HG03025 (cell line): ENCODE data around the gene AVPI1.
"Not testable (repeated sequence)": the region's sequence is repeated elsewhere in the genome, so short reads cannot be mapped to it uniquely, and the experiment has no call there.

Experiments
- ATAC-seq: cut with Tn5 transposase; IDR thresholded peaks from one replicate; pipeline ENCODE4 v1.9.1; 2021; ENCODE audit warnings: mild to moderate bottlenecking, moderate library complexity; ENCODE audit not compliant: unreplicated experiment, low FRiP score

AVPI1 gene

GRCh38 chr10:97684368-97684713 is 2.7 kb downstream of the AVPI1 start:
- ATAC-seq: not testable (repeated sequence)

- ATAC-seq: no peak
Observed at GRCh38 chr10:97683556-97684367, 3.3 kb downstream of the AVPI1 start.

- ATAC-seq: no peak
Observed at GRCh38 chr10:97682042-97682441, 5.0 kb downstream of the AVPI1 start.

GRCh38 chr10:97679594-97679993 is 7.4 kb downstream of the AVPI1 start:
- no peak for ATAC-seq

DNA sequence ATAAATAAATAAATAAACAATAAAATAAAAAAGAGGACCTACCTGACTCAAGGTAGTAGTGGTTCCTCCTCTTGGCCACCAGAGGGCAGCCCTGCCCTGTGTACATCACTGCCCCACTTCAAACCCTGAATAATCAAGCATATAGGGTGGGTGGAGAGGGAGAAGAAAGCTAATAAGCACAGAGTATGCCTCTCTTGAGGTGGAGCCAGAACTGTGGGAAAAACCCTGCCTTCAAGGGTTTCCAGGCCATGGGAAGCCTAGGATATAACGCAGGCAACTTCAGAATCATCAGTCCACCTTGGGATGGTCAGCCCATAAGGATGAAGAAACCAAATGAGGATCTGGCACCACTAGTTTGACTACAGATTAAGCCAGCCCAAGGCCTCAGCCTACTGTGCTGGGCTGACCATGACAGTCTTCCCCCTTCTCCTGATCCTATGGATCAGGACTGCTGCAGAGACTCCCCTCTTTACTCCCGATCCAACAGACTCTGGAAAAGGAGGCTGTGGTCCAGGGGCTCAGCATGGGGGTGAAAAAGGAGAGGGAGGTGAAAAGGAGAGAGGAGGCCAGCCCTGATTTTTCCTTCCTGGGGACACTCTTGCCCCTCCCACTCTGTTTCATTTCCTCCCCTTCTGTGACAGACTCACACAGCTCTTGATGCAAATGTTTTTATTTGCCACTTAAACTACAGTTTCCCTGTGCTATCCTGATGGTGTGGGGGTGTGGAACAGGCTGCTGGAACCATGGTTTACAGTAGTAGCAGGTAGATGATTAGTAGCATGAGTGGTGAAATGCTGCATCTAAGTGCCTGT is 10.1 kb downstream of the AVPI1 start:
- no peak for ATAC-seq

GRCh38 chr10:97675222-97675621 is 11.8 kb downstream of the AVPI1 start:
- no peak for ATAC-seq

GRCh38 chr10:97673736-97674525 is 13.1 kb downstream of the AVPI1 start:
- no peak for ATAC-seq

DNA sequence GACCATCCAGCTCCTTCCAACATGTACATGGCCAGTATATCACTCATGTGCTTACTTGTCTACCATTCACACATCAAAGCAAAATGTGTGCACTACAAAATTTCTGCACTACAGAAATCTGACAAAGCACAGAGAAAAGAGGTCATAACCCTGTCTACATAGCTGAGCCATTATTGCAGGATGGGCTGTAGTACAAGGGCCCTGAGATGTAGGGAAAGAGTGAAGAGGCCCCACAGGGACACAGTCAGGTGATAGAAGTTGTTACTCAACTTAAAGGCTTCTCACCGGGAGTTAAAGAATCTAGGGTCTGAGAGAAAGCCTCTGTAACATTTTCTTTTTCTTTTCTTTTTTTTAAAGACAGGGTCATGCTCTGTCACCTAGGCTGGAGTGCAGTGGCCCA is 17.5 kb downstream of the AVPI1 start:
- ATAC-seq: no peak

- no peak for ATAC-seq
Observed at GRCh38 chr10:97667463-97667862, 19.6 kb downstream of the AVPI1 start.

GRCh38 chr10:97666992-97667391 is 20.0 kb downstream of the AVPI1 start:
- no peak for ATAC-seq

- ATAC-seq: no peak
Observed at GRCh38 chr10:97664282-97664850, 22.7 kb downstream of the AVPI1 start.

GRCh38 chr10:97659589-97659988 is 27.5 kb downstream of the AVPI1 start:
- ATAC-seq: no peak

DNA sequence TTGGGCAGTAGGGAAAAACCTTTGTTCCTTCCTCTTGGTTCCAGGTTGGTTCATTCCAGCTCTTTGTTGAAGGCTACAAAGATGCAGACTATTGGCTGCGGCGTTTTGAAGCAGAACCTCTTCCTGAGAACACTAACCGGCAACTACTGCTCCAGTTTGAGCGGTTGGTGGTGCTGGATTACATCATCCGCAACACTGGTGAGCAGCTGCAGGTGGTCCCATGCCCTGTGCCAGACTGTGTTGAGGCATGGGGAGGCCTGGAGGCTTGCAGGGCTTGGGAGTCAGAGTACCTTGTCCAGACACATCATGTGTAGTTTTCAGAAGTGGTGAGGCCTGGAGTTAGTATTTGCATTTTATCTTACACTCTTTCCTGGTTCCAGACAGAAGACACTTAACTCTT is 30.3 kb downstream of the AVPI1 start:
- ATAC-seq: no peak

- no peak for ATAC-seq
Observed at GRCh38 chr10:97651773-97652172, 35.3 kb downstream of the AVPI1 start.

GRCh38 chr10:97650726-97651125 is 36.3 kb downstream of the AVPI1 start:
- ATAC-seq: no peak

DNA sequence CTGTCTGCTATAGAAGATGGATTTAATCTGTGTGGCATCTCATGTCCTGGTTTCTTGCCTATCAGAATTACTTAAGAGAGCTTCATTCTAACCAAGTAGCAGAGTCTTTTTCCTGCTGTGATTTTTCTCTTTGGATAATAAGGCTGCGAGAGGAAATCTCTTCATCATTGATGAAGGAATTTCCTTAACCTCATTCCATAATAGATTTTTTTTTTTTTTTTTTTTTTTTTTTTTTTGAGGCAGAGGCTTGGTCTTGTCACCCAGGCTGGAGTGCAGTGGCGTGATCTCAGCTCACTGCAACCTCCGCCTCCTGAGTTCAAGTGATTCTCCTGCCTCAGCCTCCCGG is 37.7 kb downstream of the AVPI1 start:
- ATAC-seq: not testable (repeated sequence)

- peak; percentile 95 for ATAC-seq
Observed at GRCh38 chr10:97648562-97649404, 38.3 kb downstream of the AVPI1 start.

GRCh38 chr10:97647556-97647955 is 39.5 kb downstream of the AVPI1 start:
- no peak for ATAC-seq

DNA sequence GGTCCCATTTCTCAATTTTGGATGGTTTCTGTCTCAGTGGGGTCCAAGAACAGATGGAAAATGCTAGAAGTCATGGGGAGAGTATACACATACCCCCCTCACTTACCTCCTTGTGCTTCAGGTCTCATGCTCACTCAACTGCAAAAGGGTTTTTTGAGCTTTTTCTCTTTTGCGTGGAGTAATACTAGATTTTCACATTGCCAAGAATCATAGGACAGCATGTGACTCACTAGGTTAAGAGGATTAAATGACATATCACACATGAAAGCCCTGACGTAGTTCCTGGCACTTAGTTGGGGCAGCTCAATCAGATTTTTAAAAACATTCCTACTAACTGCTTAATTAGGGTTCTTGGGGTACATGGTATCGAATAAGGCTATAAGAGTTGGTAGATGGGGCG is 42.1 kb downstream of the AVPI1 start:
- ATAC-seq: no peak

DNA sequence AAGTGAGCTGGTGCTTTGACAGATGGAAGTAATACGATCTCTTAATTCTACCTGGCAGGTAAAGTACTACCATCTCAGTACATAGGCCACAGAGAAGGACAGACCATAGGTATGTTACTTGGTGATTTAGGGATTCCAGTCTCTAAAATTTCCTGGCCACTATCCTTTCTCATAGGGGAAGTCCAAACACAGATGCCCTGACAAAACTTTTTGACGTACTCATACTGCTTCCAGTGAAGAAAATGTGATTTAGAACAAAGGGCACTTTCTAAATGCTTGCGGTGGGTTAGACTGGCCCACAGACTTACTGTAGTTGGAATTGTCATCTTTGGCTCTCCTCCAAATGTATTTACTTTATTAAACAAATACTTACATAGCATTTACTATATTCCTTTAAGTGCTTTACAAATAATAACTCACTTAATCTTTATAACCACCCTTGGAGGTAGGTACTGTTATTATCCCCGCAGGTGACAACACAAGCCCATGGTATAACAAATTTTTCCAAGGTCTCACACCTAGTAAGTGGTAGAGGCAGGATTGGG is 43.5 kb downstream of the AVPI1 start:
- ATAC-seq: no peak
